ENCODE data around the gene ZNHIT6.
A peak's percentile ranks its signal among the peaks of the same experiment; 100 is the strongest.

The ZNHIT6 gene

DNA sequence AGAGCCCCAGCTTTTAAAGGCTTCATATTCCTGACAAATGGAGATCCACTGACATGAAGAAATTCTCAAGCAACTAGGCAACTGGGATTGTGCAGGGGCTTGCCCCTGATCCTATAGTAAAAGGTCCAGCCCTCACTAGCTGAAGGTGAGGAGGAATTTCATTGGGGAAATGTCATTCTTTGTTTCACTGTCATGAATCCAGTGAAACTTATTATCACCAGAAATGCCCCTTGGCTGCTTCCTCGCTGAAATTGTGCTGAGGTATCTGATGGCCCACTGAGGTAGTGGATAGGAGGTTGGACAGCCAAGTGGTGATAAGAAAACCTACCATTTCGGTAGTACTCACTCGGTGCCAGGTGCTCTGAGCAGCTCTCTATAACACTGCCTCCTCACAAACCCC lies 91.5 kb downstream of the ZNHIT6 start:
- DNase-seq: no peak

- no peak for DNase-seq
These were observed 91.9 kb downstream of the ZNHIT6 start for GRCh38 chr1:85616364-85616705.

- DNase-seq: no peak
These were observed 92.5 kb downstream of the ZNHIT6 start for GRCh38 chr1:85615586-85616363.

GRCh38 chr1:85612704-85613361 lies 95.4 kb downstream of the ZNHIT6 start:
- peak; percentile 5 for DNase-seq

DNA sequence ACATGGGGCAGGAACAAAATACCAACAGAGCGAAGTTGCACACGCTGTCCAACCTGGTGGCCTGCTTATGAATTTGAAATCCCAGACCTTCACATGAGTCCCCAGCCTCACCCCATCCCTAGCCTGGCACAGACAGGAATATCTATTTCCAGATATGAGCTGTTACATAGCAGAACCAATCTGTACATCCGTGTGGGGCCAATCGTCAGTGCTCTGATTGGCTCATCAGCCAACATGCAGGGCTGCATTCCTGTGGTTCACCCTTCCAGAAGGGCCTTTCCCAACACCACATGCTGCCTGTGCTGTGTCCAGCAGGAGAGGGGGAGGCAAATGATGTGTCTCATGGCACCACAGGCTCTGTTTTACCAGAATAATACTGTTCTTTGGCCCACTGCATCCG lies 96.4 kb downstream of the ZNHIT6 start:
- no peak for DNase-seq

DNA sequence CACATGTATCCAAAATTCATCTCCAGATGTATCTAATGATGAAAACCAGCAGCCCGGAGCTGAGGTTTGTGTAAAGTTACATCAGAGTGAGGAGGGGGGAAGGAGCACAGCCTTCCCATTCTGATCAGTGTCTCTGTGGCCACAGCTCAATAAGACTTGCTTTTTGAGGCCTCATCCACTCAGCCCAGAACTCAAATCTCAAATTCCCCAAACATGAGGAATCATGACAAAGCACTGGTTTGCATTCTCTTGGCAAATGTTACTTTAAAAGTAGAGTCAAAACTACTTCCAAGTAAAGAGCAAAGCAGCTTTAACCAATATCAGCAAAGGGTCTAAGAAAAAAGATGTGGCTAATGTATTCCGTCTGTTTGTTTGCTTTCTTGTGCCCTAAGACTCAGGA lies 96.8 kb downstream of the ZNHIT6 start:
- DNase-seq: no peak

DNA sequence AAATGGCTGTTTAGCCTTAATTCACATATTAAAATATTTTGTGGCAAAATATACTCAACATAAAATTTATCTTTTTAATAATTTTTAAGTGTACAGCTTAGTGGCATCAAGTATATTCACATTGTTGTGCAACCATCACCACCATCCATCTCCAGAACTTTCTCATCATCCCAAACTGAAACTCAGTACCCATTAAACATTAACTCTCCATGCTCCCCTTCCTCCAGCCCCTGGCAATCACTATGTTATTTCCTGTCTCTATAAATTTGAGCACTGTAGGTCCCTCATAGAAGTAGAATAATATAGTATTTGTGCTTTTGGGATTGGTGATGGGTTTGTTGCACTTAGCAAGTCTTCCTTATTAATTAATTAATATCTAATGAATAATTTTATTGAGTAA lies 98.3 kb downstream of the ZNHIT6 start:
- DNase-seq: no peak

GRCh38 chr1:85608851-85609250 lies 99.4 kb downstream of the ZNHIT6 start:
- DNase-seq: no peak

DNA sequence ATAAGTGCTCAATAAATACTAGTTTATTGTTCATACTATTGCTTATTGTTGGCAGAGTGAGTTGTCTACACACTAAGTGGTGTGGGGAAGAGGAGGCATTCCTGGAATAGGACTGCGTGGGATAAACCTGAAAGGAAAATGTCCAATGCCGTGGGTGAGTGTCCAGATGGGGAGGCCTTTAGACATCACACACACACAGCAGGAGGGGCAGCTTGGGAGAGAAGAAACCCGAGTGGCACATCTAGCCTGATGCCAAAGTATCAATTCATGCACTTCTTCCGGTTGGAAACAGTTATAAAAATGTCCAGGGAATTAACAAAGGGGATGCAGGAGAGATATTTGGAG lies 100.3 kb downstream of the ZNHIT6 start:
- no peak for DNase-seq

GRCh38 chr1:85607126-85607920 lies 100.9 kb downstream of the ZNHIT6 start:
- no peak for DNase-seq

DNA sequence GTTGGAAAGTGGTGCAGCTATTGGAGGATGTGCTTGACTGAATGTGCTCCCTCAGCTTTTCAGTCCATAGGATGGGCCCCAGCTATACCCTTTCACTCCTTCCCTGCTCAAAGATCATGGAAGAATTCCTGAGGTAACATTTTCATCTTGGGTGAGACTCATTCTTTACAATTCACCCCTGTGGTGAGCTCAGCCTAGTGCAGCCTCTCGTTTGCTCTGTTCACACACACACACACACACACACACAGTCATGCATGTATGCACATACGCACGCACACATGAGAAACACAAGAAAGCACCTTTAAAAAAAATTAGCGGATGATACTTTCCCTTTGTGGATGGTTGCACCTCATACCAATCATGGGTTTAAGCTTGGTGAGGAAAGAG lies 101.8 kb downstream of the ZNHIT6 start:
- no peak for DNase-seq

- no peak for DNase-seq
These were observed 102.5 kb downstream of the ZNHIT6 start for GRCh38 chr1:85605484-85606413.

- no peak for DNase-seq
These were observed 103.8 kb downstream of the ZNHIT6 start for GRCh38 chr1:85604298-85604997.

DNA sequence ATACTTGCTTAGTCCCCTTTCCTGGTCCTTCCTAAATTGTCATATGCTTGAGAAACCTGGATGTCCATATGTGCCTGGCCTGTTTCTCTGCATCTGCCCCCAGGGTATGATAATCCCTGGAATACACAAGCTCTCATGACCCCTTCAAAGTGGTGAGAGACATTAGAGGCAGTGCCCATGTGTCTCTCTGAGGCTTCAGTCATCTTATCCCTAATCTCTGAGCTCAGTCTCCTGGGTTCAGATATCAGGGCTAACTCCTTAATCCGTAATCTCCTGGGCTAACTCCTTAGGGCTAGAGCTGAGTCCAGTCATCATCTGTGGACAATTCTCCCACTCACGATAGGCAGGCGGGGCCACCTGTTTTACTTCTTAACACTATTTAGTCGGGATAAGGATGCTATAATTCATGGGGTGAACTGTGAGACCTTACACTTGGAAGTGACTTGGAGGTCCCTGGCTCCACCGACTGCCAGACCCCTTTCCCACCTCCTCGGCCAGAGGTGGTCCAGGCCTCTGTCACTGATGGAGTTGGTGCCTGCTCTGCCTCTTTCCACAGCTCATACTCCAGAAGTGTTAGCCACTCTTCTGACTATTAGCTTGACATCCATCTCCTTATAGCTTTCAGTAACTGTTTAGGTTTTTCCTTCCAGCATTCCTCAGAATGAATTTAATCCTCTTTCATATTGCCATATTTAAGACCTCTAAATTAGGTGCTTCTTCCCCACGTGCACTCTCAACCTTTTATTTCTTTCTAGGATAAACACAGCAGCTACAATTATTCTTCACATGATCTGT lies 105.0 kb downstream of the ZNHIT6 start:
- no peak for DNase-seq

- no peak for DNase-seq
These were observed 105.7 kb downstream of the ZNHIT6 start for GRCh38 chr1:85602571-85602970.

DNA sequence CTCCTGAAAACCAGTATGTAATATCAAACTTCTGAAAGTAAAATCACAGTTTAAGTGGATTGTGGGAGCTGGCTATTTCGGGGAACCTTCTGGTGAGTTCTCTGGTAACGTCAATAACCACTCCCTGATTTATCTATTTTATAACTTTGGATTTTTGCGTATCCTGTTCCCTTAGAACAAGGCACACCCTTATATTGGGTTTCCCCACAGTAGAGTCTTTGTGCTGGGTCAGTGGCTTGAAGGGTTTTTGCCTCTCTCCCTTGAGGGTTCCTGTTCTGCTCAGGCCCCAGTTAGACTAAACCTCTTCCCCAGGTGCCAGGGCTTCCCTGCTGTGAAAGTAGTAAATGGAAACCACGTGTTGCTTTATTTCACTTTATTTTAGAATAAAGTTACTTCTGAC lies 106.3 kb downstream of the ZNHIT6 start:
- no peak for DNase-seq

DNA sequence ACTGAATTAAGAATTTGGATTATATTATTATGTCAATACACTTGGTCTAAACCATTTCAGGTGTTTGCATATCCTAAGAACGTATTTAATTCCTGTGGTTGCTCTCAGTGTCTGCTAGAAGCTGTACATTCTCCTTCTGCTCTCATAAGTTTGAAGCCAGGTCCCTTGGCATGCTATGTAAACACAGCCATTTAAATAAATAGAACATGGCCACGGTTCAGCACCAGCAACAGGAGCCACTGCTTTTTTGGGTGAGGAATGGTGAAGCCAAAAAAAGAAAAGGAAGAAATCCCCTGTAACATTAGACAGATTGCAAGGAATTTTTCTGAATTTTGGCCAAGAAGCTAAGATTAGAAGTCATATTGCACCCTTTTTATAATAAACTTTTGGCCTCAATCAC lies 108.6 kb downstream of the ZNHIT6 start:
- no peak for DNase-seq

Data from activated CD4-positive, alpha-beta T cell treated with anti-CD3 and anti-CD28 coated beads, Interleukin-10, Interleukin-2, amounts not matched to agents 100 ng/mL and 50 ng/mL, durations not matched to agents 16 hours and 8 hours (primary cell).